Activated CD4-positive, alpha-beta T cell treated with anti-CD3 and anti-CD28 coated beads, Interleukin-2, amount 50 U/mL, for 24 hours (primary cell): ENCODE measurements around the gene SYCP2.
"Not testable (repeated sequence)": the region's sequence is repeated elsewhere in the genome, so short reads cannot be mapped to it uniquely, and the experiment has no call there.

Experiments used
- DNase-seq, 2 donors: peaks; one replicate each; pipeline ENCODE4 v3.0.0-alpha.2; 2020; ENCODE audit warnings: low read depth in 1 of 2, low spot score in 1 of 2

The SYCP2 gene

DNA sequence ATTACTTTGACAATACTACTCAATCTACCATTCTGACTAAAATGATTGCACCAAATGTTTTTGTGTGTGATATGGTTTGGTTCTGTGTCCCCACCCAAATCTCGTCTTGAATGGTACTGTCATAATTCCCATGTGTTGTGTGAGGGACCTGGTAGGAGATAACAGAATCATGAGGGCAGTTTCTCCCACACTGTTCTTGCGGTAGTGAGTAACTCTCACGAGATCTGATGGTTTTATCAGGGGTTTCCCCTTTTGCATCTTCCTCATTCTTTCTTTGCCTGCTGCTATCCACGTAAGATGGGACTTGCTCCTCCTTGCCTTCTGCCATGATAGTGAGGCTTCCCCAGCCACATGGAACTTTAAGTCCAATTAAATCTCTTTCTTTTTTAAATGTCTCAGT, 20.8 kb downstream of the SYCP2 start:
- no peak for DNase-seq

DNA sequence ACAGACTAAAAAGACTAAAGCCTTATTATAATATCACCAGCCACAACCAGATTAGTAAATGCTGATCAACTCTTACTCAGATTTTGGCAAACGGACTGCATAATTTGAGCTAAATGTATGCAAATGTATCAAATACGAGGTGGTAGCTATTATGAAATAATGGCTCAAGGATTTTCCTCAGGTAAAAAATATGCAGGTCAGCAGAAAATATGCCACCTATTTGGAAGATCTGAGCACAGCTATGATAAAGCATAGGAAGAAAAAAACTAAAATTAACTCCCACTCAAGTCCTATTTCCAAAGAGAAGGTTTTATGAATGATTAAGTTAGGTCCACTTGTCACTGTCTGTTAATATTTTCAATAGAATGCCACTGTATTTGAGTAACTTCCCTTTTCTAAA, 22.4 kb downstream of the SYCP2 start:
- DNase-seq, result no peak

DNA sequence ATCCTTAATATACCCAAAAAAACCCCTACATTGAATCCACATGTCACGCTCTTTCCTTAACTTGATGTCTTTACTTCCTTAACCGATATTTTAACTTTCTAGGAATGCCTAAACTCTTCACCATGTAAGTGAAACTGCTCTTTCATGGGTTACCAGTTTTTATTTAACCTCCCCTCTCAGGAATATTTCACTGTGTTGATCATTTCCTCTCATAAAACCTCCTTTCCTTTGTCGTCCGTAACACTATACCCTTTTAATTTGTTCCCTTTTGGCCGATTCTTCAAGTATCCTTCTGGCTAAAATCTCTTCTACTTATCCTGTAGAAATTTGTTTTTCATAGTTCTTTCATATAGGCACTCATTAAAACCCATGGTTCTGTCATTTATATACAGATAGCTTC, 24.6 kb downstream of the SYCP2 start:
- no peak for DNase-seq

DNA sequence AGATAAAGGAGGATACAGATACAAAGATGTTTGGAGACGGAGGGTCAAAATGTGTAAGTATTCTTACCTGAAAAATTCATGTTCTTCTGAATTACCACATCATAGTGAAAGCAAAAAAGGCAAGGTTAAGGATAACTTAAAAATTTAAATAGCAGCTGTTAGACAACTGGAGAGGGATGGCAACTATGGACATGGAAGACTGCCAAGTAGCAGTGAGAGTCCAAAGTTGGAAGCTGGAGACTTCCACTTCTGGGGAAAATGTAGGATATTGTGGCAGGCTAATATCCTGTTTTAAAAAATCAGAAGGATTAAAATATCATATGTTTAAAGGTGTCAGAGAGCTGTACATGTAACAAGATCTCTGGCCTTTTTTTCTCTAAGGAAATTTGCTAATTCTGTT, 29.8 kb downstream of the SYCP2 start:
- no peak for DNase-seq

DNA sequence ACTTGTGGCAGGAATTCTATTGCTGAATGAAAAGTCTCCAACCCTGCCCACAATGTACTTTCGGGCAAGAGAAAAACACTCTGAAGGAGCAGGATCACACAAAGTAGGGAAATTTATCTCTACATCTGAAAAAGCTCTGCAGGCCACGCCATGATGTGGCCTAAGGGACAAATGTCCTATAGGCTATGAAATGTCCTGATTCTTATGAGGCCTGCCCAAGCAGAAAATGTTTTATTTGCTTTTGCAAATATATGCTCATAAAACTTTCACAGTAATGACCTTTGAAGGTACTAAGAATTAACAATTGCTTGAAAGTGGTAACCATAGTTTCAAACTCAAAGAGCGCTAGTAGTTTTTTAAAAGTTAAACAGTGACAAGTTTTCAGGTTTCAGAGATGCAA, 31.0 kb downstream of the SYCP2 start:
- no peak for DNase-seq

DNA sequence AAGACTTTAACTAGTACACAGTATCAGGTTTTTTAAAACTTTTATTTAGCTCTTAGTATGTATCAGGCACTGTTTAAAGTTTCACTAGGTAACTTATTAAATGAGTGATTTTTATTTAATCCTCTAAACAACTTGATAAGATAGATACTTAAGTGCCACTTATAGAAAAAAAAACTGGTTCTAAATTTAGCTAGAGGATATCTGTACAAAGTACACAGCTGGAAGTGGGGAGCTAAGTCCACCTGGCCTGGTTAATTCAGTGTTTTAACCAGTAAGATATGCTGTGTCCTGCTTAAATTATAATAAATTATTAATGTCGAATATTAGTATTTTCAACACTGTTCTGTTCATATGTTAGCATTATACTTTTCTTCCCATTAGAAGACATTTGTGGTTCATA, 37.5 kb downstream of the SYCP2 start:
- no peak for DNase-seq

DNA sequence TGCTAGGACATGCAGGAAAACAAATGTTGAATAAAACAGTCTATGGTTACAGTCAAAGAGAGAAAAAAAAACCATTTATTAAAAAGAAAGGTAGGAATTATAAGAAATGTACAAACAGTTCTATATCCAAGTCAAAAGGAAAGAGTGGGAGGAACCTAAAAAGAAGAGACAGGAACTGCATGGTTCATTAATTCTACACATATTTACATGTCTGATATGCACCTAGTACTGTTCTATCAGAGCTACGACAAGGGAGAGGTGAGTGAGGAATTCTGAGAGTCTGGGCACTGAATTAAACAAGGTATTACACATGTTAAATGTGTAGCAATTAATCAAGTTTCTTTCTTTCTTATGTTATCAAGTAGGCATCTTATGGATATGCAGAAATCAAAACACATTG, 41.9 kb downstream of the SYCP2 start:
- no peak for DNase-seq

DNA sequence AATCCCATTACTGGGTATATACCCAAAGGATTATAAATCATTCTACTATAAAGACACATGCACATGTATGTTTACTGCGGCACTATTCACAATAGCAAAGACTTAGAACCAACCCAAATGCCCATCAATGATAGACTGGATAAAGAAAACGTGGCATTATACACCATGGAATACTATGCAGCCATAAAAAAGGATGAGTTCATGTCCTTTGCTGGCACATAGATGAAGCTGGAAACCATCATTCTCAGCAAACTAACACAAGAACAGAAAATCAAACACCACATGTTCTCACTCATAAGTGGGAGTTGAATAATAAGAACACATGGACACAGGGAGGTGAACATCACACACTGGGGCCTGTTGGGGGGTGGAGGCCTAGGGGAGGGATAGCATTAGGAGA, 43.4 kb downstream of the SYCP2 start:
- DNase-seq, result not testable (repeated sequence)

DNA sequence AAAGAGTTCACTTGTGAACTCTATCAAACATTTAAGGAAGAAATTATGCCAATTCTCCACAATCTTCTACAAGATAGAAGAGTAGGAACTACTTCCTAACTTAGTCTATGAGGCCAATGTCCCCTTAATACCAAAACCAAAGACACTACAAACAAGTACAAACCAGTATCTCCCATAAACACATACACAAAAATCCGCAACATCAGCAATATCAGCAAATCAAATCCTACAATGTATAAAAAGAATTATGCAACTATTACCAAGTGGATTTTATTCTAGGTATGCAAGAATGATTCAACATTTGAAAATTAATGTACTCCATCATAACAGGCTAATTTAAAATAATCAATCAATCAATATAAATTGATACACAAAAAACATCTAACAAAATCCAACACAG, 45.4 kb downstream of the SYCP2 start:
- no peak for DNase-seq

DNA sequence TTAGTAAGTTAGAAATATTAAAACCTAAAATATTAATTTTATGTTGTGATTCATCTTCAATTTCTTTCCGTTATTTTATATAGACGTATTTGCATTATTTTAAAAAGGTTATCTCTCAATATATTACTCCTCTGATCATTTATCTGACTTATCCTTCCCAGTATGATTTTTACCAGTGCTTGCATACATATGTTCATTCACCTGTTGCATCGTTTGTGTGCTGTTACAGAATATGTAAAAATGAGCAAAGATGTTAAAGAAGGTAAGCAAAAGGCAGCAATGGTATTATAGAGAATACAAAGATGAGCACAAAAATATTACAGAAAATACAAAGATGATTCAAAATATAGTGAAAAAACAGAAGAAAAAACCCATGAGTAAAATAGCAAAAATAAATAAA, 48.9 kb downstream of the SYCP2 start:
- no peak for DNase-seq

DNA sequence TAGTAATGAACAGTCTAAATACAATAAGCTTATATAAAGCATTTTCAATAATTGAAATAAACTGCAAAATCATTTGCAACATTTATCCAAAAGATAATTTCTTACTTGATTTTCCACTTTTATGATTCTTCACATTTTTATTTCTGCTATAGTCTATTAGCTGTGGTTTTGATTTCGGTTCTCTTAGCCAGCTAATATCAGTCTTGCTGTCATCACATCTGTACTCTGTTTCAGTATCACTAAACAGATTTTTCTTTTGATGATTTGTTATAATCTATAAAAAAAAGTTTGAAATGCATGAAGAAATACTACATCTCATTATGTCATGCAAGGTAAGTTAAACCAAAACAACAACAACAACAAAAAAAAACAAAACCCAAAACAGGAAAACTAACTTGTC, 53.2 kb downstream of the SYCP2 start:
- no peak for DNase-seq

DNA sequence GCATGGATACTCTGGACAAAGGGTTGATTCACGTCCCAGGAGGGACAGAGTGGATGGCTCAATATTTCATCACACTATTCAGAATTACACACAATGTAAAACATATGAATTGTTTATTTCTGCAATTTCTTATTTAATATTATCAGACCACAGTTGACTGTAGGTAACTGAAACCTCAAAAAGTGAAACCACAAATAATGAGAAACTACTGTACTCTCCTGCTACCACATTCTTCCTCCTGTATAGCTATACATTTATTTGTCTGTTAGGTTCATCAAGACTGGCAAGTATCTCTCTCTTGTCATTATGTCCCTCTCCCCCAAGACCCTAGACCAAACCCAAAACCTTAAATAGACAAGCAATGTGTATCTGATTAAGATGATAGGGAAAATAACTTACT, 60.0 kb downstream of the SYCP2 start:
- DNase-seq, result no peak

DNA sequence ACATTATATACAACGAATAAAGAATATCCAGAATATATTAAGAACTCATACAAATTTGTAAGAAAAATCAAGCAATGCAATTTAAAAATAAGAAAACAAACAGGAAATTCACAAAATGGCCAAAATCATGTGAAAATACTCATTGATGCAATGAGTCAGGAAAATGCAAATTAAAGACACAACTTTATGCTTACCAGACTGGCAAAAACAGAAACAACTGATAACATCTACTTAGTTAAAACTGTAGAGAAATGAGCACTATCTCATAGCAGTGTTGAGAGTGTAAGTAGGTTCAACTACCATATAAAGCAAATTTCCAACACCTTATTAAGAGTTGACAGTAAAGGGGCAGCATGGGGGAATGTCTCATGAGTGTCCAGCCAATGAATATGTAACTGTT, 62.3 kb downstream of the SYCP2 start:
- DNase-seq, result no peak

DNA sequence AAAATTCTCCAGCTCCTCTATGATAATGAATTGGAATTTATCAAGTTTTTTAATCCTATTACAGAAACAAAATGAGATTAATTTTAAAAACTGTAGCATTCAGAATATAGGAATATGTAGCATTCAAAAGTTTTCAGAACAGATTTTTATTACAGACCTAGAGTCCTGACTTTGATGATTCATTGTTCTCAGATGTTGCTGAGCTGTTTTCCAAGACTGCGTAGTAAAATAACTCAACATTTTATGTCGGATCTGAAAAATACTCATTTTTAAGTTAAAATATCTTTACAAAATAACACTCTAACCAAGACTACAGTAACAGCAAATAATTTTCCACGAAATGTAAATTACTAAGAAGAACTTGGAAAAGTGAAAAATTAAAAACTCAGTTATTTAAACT, 67.1 kb downstream of the SYCP2 start:
- DNase-seq, result no peak

DNA sequence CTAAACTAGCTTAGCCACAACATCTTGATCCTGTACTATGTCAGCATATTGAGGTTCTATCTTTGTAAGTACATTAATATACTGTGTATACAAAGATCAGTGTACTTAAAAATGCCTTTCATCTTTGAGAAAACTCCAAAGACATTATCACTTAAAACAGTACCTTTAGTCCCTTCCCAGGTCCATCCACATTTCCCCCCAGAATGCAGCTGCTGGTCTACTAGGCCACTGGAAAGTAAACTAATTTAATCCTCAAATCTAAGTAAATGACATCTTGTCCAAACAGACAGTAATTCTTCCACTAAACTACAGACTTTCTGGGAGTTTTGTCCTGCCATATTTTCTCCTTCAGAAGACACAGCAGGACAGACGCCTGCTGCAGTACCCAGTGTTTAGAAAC, 68.7 kb downstream of the SYCP2 start:
- no peak for DNase-seq

DNA sequence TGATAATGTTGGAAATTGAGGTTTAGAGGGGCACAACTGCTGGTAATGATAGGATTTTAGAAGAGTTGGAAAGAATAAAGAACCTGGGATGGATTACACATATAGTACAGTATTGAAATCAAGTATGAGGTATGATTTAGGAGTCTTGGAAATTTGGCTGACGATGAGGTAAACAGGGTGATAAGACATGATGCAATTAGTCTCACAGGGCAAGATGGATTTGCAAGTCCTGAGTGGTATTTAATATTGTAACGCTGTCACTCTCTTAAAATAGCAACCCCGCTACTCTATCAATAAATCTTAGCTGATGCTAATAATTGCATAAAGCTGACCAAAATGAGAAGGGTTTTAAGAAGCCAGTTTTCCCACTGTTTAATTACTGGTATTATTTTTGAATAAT, 70.4 kb downstream of the SYCP2 start:
- DNase-seq, result no peak

DNA sequence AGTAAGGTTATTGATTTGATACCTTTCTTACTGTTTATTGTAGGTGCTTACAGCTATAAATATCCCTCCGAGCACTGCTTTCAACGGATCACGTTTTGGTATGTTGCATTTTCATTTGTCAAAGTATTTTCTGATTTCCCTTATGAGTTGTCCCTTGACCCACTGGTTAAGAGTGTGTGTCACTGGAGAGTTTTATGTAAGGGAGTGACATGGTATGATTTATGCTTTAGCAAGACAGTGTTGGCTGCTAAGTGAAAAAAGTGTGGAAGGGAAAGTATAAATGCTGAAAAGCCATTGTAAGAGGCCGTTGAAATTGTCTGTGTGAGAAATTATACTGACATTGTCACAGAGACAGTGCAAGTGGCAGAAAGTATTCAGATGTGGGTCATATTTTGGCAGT, 72.0 kb downstream of the SYCP2 start:
- no peak for DNase-seq

DNA sequence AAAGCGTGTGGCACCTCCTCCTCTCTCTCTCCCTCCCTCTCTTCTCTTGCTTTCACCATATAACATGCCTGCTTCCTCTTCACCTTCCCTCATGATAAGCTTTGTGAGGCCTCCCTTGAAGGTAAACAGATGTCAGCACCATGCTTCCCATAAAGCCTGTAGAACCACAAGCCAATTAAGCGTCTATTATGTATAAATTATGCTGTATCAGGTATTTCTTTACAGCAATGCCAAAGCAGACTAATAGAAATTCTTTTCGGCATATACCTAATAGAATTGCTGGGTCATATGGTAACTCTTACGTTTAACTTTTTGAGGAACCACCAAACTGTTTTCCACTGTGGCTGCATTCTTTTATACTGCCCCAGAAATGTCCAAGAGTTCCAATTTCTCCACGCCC, 75.0 kb downstream of the SYCP2 start:
- DNase-seq, result no peak

DNA sequence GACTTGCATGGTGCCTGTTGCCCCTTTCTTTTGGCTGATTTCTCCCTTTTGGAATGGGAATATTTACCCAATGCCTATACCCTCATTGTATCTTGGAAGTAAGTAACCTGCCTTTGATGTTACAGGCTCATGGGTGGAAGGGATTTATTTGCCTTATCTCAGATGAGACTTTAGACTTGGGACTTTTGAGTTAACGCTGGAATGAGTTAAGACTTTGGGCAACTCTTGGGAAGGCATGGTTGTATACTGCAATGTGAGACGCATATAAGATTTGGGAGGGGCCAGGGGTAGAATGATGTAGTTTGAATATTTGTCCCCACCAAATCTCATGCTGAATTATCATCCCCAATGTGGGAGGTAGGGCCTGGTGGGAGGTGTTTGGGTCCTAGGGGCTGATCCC, 75.5 kb downstream of the SYCP2 start:
- no peak for DNase-seq

DNA sequence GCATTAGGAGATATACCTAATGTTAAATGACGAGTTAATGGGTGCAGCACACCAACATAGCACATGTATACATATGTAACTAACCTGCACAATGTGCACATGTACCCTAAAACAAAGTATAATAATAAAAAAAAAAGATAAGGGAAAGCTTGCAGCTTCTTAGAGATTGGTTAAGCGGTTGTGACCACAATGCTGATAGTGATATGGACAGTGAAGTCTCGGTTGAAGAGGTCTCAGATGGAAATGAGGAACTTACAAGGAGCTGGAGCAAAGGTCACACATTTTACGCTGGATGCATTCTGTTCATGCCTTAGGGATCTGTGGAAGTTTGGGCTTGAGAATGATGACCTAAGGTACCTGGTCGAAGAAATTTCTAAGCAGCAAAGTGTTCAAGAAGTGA, 76.5 kb downstream of the SYCP2 start:
- not testable (repeated sequence) for DNase-seq

DNA sequence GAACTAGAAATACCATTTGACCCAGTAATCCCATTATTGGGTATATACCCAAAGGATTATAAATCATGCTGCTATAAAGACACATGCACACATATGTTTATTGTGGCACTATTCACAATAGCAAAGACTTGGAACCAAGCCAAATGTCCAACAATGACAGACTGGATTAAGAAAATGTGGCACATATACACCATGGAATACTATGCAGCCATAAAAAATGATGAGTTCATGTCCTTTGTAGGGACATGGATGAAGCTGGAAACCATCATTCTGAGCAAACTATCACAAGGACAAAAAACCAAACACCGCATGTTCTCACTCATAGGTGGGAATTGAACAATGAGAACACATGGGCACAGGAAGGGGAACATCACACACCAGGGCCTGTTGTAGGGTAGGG, 76.9 kb downstream of the SYCP2 start:
- not testable (repeated sequence) for DNase-seq

DNA sequence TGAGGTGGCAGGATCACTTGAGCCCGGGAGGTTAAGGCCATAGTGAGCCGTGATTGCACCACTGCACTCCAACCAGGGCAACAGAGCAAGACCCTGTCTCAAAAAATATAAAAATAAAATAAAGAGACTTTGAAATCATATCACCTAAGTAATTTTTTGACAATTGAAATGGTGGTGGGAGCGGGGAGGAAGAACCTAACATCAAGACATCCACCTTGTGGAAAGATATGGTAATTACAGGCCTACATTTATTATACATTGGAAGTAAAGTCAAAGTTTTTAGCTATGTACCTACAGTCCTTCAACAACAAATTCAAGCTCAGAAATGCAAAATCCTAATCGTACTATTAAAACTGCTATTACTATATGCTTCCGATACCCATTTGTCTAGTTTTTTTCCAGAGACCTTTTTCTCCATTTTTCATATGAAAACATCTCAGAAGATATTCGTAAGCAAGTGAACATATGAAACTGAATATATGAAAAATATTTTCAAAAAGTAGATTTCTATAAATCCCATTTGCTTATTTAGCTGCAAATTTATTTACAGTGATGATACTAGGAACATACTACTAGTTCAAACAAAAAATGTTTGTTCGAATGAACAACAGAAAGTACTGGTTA, 83.3 kb downstream of the SYCP2 start:
- DNase-seq, result no peak

DNA sequence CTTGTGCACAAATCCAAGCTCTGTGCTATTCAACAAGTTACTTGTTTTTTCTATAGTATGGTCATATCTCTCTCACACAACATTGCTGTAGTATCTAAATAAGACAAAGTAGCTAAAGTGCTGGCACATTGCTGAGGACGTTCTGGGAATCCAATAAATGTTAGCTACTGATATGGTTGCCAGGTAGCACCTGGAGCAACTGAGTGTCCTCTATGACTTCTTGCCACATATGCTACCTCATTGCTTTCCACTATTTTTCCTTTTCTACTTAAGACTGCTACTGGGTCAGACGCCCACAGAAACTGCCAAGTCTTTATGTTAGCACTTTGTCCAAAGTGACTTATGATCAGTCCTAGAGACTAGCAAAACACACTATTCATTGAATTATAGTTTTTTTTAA, 85.3 kb downstream of the SYCP2 start:
- no peak for DNase-seq

DNA sequence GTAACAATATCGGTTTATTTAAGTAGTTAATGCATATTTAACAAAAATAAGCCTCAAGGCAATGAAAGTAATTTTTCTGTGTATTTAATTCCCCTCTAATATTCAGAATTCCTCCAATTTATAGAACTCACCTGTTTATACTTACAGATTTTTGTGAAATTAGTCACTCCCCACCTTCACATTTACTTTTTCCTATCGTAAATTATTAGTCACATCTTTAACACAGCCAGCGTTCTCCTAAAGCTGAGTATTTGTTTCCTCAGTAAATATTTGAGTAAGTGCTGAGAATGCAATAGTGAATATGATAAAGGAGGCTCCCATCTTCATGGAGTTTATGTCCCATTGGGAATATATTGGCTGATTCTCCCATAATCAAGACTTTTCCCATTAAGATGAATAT, 88.0 kb downstream of the SYCP2 start:
- DNase-seq, result no peak
